BJ (cell line): ENCODE measurements around the gene EIF3F. TPM values are rescaled to one million over a fixed set of nuclear protein-coding genes. Genes with fewer than 3 reads are reported as not detected.

ENCODE experiments used
- CTCF ChIA-PET: fragments of 350-600 bp; formaldehyde crosslinking; extraction: SDS; loops from one replicate; lab custom pipeline; 2021; ENCODE audit warnings: antibody characterized with exemption, inconsistent platforms; lab: Yijun Ruan, JAX
- POLR2A ChIA-PET: fragments of 300-600 bp; sonication (Branson Sonifier 250); formaldehyde crosslinking; extraction: SDS; loops from one replicate; lab custom pipeline; 2021; ENCODE audit warnings: antibody characterized with exemption; lab: Charles Lee
- DNase-seq: peaks from one replicate; pipeline ENCODE4 v3.0.0-alpha.2; 2011; ENCODE audit warnings: low read depth
- H3K27me3 ChIP-seq: 2 replicates; pipeline ENCODE4 v1.6.0; 2011; ENCODE audit warnings: low read length; ENCODE audit not compliant: control insufficient read depth, insufficient read depth
- H3K36me3 ChIP-seq: 2 replicates; pipeline ENCODE4 v1.5.1; 2011; ENCODE audit warnings: low read length; ENCODE audit not compliant: control insufficient read depth, insufficient read depth
- H3K4me3 ChIP-seq: 2 replicates; pipeline ENCODE4 v1.5.1; 2011; ENCODE audit warnings: low read depth, mild to moderate bottlenecking, control low read depth, low read length
- CTCF ChIP-seq: IDR thresholded peaks from 2 replicates; pipeline ENCODE4 v1.5.1; 2011; ENCODE audit warnings: low read depth, mild to moderate bottlenecking, control low read depth, inconsistent platforms, low read length, moderate library complexity; ENCODE audit not compliant: insufficient read depth
- polyA plus RNA-seq: library from polyadenylated mRNA; depleted of rRNA; stranded (reverse); fragments of >200 nt; gene quantifications from 2 replicates; pipeline ENCODE4 v1.2.3, GENCODE V29; 2011

The EIF3F gene
- polyA plus RNA-seq, 1 experiment, result 218 TPM

- TF ChIP-seq CTCF, result no peak
- no peak for DNase-seq
- Histone ChIP-seq H3K27me3 (no peaks in the 10 kb centered on the region), H3K4me3 (no peak overlapping the region), H3K36me3 (no peaks in the 10 kb centered on the region)
- ChIA-PET CTCF (interaction anchor here (1.0 to 12.1 kb wide), 7 partner anchors 9 to 62 kb away, joined by 3 to 441 read pairs (median 6); no protein-coding TSS in a partner anchor), POLR2A (no interaction called here)
Measured at GRCh38 chr11:8031248-8032115, 44.3 kb downstream of the EIF3F start.

- CTCF ChIA-PET, result interaction anchor here (1.0 to 12.1 kb wide), 15 partner anchors 9 to 73 kb away, joined by 3 to 441 read pairs (median 13); no protein-coding TSS in a partner anchor
Measured at GRCh38 chr11:8032122-8032521, 45.0 kb downstream of the EIF3F start.

DNA sequence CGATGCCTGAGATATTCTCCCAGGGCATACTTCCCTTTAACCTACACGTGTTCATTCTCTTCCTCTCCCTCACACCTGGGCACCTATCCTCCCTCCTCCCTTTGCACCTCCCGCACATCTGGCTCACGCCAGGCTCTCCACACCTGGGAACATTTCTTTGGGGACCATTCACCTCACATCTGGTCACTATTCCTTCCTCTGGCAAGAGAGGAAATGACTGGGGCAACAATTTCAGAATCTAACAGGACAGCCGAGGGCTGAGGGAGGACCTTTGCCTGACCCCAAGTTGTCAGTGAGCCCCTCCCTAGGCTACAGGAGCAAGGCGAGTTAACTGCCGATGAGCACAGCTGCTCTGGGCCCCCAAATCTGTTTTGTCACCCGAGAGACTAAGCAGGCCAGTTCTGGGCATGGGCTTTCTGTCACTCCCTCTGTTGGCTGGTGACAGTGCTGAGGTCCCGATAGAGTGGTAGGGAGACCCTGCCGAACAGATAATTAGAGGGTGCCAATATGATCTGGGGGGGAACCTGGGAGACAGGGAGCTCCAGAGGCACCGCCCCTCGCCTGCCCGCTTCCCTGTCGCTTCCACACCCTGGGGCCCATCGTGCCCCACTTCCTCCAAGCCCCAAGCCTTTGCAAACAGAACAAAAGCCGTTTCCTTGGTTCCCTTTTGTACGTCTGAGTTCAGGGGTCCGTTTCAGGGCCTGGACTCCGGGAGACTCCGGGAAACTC, 45.6 kb downstream of the EIF3F start:
- DNase-seq, result no peak
- ChIA-PET POLR2A (no interaction called here), CTCF (interaction anchor here (0.6 to 12.1 kb wide), 27 partner anchors 10 to 190 kb away, joined by 3 to 441 read pairs (median 8); no protein-coding TSS in a partner anchor)
- TF ChIP-seq CTCF, result no peak
- H3K27me3 ChIP-seq, result no peaks in the 10 kb centered on the region
- H3K36me3 ChIP-seq, result no peaks in the 10 kb centered on the region
- H3K4me3 ChIP-seq, result no peak overlapping the region

More at GRCh38 chr11:8032122-8032521, 45.0 kb downstream of the EIF3F start:
- H3K36me3 ChIP-seq, result no peaks in the 10 kb centered on the region
- POLR2A ChIA-PET, result no interaction called here
- H3K27me3 ChIP-seq, result no peaks in the 10 kb centered on the region
- TF ChIP-seq CTCF, result no peak
- DNase-seq, result no peak
- H3K4me3 ChIP-seq, result no peak overlapping the region

DNA sequence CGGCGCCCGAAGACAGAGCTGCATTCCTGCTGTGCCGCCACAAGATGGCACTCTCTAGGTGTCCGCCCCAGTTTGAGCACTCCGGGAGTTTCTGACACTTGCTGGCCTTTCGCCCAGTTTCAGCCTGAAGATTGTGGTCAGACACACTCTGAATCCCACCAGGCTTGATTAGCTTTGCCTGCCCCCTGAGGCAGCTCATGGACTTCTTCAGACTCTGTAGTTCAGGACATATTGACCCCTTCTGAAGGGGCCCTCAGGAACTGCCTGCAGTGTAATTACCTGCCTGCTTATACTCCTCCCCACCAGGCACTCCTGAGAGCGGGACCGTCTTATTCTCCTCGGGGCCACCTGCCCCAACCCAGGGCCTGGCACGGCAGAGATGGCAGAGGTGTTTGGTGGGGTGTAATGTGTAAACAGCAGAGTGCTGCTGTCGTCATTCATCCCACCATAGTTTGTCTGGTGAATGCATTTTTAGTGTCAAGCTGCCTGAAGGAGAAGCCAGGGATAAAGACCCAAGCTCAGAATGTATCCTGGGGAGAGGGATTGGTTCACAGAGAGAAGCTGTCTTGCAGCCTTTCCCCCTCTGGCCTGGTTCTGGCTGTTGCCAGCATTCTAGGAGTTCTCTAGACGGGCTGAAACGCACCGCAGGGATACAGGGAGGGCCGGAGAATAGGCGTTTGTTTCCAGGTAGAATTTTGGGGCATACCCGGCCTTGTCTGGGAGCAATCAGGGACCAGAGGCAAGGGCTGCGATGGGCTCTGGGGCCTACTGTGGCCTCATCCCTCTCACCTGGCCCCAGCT, 46.4 kb downstream of the EIF3F start:
- Histone ChIP-seq H3K36me3 (no peaks in the 10 kb centered on the region), H3K27me3 (no peaks in the 10 kb centered on the region), H3K4me3 (no peak overlapping the region)
- ChIA-PET CTCF (interaction anchor here (0.8 to 12.1 kb wide), 26 partner anchors 11 to 189 kb away, joined by 3 to 441 read pairs (median 8); no protein-coding TSS in a partner anchor), POLR2A (no interaction called here)
- no peak for DNase-seq
- TF ChIP-seq CTCF, result peak; percentile 93
